ENCODE measurements around the gene TTC21A.

The TTC21A gene

DNA sequence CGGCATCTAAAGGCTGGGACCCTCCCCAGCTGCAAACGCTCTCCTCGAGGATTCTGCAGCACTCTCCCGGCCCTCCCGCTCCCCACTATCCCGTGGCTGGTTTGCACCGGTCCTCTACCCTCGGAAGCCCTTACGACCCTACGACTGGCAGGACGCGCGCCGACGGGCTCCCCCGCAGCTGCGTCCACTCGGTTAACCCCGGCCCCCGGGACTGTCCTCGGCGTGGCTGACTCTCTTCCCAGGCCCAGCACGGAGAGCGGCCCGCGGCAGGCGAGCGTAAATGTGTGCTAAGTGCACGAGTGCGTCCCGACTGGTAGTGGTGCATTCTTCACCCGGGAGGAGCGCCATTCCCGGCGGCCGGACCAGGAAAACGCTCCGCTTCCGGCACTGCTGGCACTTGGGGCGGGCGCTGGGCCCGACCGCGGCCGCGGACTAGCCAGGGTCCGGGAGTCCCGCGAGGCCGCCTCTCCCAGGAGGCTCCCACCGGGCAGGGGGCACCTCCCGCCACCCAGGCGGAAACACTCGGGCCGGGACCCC lies 561 bp upstream of the TTC21A start:
- in situ Hi-C loops (cut with HindIII; ENCODE audit: low sequenced_read_pairs), result loop anchor here (25.0 kb wide), 1 partner anchor 180 kb away; the partner anchor contains the start of gene CX3CR1
- peak overlapping the region; percentile 91 for H3K4me3 ChIP-seq (ENCODE audit: low read depth, low read length)
- DNase-seq (ENCODE audit: low read depth, low spot score), result peak; percentile 56
- TF ChIP-seq, protein P1, sequence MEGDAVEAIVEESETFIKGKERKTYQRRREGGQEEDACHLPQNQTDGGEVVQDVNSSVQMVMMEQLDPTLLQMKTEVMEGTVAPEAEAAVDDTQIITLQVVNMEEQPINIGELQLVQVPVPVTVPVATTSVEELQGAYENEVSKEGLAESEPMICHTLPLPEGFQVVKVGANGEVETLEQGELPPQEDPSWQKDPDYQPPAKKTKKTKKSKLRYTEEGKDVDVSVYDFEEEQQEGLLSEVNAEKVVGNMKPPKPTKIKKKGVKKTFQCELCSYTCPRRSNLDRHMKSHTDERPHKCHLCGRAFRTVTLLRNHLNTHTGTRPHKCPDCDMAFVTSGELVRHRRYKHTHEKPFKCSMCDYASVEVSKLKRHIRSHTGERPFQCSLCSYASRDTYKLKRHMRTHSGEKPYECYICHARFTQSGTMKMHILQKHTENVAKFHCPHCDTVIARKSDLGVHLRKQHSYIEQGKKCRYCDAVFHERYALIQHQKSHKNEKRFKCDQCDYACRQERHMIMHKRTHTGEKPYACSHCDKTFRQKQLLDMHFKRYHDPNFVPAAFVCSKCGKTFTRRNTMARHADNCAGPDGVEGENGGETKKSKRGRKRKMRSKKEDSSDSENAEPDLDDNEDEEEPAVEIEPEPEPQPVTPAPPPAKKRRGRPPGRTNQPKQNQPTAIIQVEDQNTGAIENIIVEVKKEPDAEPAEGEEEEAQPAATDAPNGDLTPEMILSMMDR (IDR thresholded peaks at IDR 0.05; ENCODE audit: low read depth, low read length), result no peak

GRCh38 chr3:39108200-39108710 lies 775 bp downstream of the TTC21A start:
- peak overlapping the region; percentile 91 for H3K4me3 ChIP-seq (ENCODE audit: low read depth, low read length)
- in situ Hi-C loops (cut with HindIII; ENCODE audit: low sequenced_read_pairs), result loop anchor here (25.0 kb wide), 1 partner anchor 179 kb away; the partner anchor contains the start of gene CX3CR1
- DNase-seq (ENCODE audit: low read depth, low spot score), result no peak
- TF ChIP-seq, protein P1 (IDR thresholded peaks at IDR 0.05; ENCODE audit: low read depth, low read length), result no peak

DNA sequence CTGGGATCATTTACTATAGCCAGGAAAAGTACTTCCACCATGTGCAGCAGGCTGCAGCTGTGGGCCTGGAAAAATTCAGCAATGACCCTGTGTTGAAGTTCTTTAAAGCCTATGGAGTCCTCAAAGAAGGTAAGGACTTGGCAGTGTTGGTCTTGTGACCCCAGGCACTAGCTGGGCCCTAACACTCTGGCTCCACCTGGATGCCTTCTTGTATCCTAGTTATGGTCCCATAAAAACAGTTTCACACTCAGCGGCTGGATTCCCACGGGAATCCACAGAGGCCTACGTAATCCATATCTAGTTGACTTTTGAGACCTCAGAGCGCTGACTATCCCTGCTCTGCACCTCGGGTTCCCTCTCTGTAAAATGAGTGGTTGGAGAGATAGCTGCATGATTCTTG lies 1.6 kb downstream of the TTC21A start:
- TF ChIP-seq, protein P1 (IDR thresholded peaks at IDR 0.05; ENCODE audit: low read depth, low read length), result no peak
- no peak overlapping the region for H3K4me3 ChIP-seq (ENCODE audit: low read depth, low read length)
- no peak for DNase-seq (ENCODE audit: low read depth, low spot score)
- in situ Hi-C loops (cut with HindIII; ENCODE audit: low sequenced_read_pairs), result loop anchor here (25.0 kb wide), 1 partner anchor 178 kb away; the partner anchor contains the start of gene CX3CR1

GRCh38 chr3:39110041-39110639 lies 2.7 kb downstream of the TTC21A start:
- no peak for DNase-seq (ENCODE audit: low read depth, low spot score)

DNA sequence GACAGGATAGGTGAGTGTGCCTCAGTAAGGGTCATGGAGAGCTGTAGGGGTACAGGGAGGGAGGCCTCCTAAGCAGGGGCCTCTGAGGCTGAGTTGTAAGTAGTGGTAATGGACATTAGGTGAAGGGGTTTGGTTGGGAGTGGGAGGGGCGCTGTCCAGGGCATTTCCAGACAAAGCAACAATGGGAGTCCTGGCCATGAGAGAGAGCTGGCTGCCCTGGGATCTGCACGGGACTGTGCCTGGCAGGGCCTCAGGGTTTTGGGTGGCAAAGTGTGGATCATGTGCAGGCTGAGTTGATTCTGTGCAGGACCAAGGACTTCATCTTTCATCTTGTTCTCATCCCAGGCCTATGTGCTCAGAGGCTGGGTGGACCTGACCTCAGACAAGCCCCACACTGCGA lies 4.6 kb downstream of the TTC21A start:
- in situ Hi-C loops (cut with HindIII; ENCODE audit: low sequenced_read_pairs), result loop anchor here (25.0 kb wide), 1 partner anchor 175 kb away; the partner anchor contains the start of gene CX3CR1
- TF ChIP-seq, protein P1 (IDR thresholded peaks at IDR 0.05; ENCODE audit: low read depth, low read length), result no peak

More at GRCh38 chr3:39110041-39110639, 2.7 kb downstream of the TTC21A start:
- TF ChIP-seq, protein P1 (IDR thresholded peaks at IDR 0.05; ENCODE audit: low read depth, low read length), result no peak
- in situ Hi-C loops (cut with HindIII; ENCODE audit: low sequenced_read_pairs), result loop anchor here (25.0 kb wide), 1 partner anchor 177 kb away; the partner anchor contains the start of gene CX3CR1
- H3K4me3 ChIP-seq (ENCODE audit: low read depth, low read length), result no peak overlapping the region

DNA sequence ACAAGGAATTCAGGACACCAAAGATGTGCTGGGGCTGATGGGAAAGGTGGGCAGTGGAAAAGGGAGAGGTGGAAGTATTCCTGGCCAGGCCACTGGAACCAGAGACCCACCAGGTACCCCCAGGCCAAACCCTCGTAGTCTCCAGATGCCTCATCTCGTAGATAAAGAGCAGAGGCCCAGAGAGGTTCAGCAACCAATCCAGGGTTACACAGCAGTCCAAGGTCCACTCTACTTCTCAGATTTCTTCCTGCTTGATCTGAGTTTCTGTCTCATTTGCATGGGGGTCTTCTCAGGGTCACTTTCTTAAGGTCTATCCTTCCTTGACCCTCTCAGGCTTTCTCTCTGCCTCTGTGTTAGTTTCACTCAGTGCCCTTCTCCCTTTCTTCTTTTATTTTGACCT lies 5.1 kb downstream of the TTC21A start:
- in situ Hi-C loops (cut with HindIII; ENCODE audit: low sequenced_read_pairs), result loop anchor here (25.0 kb wide), 1 partner anchor 175 kb away; the partner anchor contains the start of gene CX3CR1
- DNase-seq (ENCODE audit: low read depth, low spot score), result no peak
- H3K4me3 ChIP-seq (ENCODE audit: low read depth, low read length), result no peak overlapping the region
- TF ChIP-seq, protein P1 (IDR thresholded peaks at IDR 0.05; ENCODE audit: low read depth, low read length), result no peak

More for the DNA sequence above, 4.6 kb downstream of the TTC21A start:
- H3K4me3 ChIP-seq (ENCODE audit: low read depth, low read length), result no peak overlapping the region
- no peak for DNase-seq (ENCODE audit: low read depth, low spot score)
